K562 treated with DMSO at 1 percent for 4 hours (cell line): Measurements from ENCODE around the gene RTP4. TPM values are rescaled to one million over a fixed set of nuclear protein-coding genes. Genes with fewer than 3 reads are reported as not detected.

Experiments used
- total RNA-seq: library from RNA; unstranded; fragments of 300-600 nt; gene quantifications from 2 replicates; pipeline ENCODE4 v1.2.3, GENCODE V29; 2022; ENCODE audit not compliant: insufficient read depth

RTP4 gene
- total RNA-seq, result 1.2 TPM in 1 of 2 replicates, not detected in the other

GRCh38 chr3:187368251-187369088 is at the start of gene RTP4:
RTP4 (plus strand) TSS chr3:187368385; CDS start chr3:187368442, 57 bp downstream.

Other genes starting within 250 kb of the RTP4 start
- 63.1 and 88.4 TPM in 2 replicates for gene RPL39L, start 228.9 kb upstream of the RTP4 start, total RNA-seq
- gene RTP1, start 170.9 kb upstream of the RTP4 start, total RNA-seq, result not detected in 2 replicates
- gene MASP1, start 76.6 kb upstream of the RTP4 start, total RNA-seq, result 1.8 and 2.5 TPM in 2 replicates